OCI-LY1 (cell line): ENCODE results near the gene DEAF1.

Experiments used
- CTCF ChIP-seq: fragments of 200-600 bp; sonication (generic), shearing (Covaris generic); IDR thresholded peaks from 2 replicates; pipeline ENCODE4 v1.5.1; 2017; ENCODE audit warnings: mild to moderate bottlenecking, antibody characterized with exemption, low read length, moderate library complexity, mixed read lengths
- EZH2 ChIP-seq: fragments of 200-600 bp; sonication (generic), shearing (Covaris generic); IDR thresholded peaks from 2 replicates; pipeline ENCODE4 v1.8.0; 2017; ENCODE audit warnings: borderline replicate concordance, mixed run types, mild to moderate bottlenecking, antibody characterized with exemption, low read length, moderate library complexity, mixed read lengths

DNA sequence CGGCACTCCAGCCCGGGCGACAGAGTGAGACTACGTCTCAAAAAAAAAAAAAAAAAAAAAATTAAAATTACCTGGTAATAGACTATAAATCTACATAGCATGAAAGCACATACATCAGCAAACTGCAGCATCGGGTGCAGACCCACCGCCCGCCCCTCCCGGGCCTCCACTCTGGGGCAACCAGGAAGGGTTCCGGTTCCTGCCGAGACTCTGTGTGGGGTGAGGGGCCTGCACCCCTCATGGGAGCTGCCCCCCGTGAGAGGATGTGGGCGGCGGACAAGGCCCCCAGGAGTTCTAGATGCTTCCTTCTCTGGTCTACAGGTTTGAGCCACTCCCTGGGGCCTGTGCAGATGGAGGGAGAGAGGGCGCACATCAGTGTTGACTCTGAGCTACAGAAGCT, 48.8 kb downstream of the DEAF1 start:
- TF ChIP-seq CTCF (no peak), EZH2 (no peak)
